Measurements from ENCODE around the gene SPON1.
"Not testable (repeated sequence)": the region's sequence is repeated elsewhere in the genome, so short reads cannot be mapped to it uniquely, and the experiment has no call there.

The SPON1 gene

GRCh38 chr11:14018441-14018840 lies 55.9 kb downstream of the SPON1 start:
- H3K9ac ChIP-seq (ENCODE audit: low read depth, low read length), result no peak overlapping the region
- no peak overlapping the region for H3K4me3 ChIP-seq (ENCODE audit: low read depth, low read length)
- no peaks in the 10 kb centered on the region for H3K36me3 ChIP-seq (ENCODE audit: control insufficient read depth, insufficient read depth, low read length)
- peaks cover 4% of the 10 kb centered on the region; the same call in 1 of the 2 replicates for H3K27me3 ChIP-seq (ENCODE audit: control insufficient read depth, insufficient read depth, low read length)
- no peaks in the 10 kb centered on the region for H3K9me3 ChIP-seq (ENCODE audit: control insufficient read depth, insufficient read depth, low read length)
- no peak overlapping the region for H3K27ac ChIP-seq (ENCODE audit: low read depth, low read length)
- H3K4me1 ChIP-seq (ENCODE audit: control insufficient read depth, insufficient read depth, low read length), result 0 out of 2 replicates have a peak, but pooled peaks cover 8% of the 10 kb centered on the region

DNA sequence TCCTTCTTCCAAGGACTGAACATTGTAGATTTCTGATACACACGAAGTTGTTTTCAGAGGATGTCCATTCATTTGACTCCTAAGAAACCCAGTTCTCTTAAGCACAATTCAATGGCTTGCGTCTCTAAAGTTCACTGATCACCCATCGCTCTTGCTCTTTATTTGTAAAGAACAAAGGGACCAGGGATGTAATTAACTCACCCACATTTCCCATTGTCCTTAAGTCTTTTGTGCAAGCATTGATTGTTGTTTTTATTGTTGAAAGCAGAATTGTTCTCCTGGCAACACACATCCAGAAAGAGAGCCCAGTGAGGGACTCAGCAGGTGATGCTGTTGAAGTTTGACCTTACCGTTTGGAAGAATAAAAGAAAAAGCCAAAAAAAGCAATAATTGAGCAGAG lies 59.2 kb downstream of the SPON1 start:
- Histone ChIP-seq H3K9ac (ENCODE audit: low read depth, low read length) (no peak overlapping the region), H3K36me3 (ENCODE audit: control insufficient read depth, insufficient read depth, low read length) (no peaks in the 10 kb centered on the region), H3K27me3 (ENCODE audit: control insufficient read depth, insufficient read depth, low read length) (peaks cover 4% of the 10 kb centered on the region; the same call in 1 of the 2 replicates)

GRCh38 chr11:14022251-14022650 lies 59.7 kb downstream of the SPON1 start:
- H3K4me1 ChIP-seq (ENCODE audit: control insufficient read depth, insufficient read depth, low read length), result 0 out of 2 replicates have a peak, but pooled peaks cover 8% of the 10 kb centered on the region
- no peak overlapping the region for H3K9ac ChIP-seq (ENCODE audit: low read depth, low read length)
- peaks cover 4% of the 10 kb centered on the region; the same call in 1 of the 2 replicates for H3K27me3 ChIP-seq (ENCODE audit: control insufficient read depth, insufficient read depth, low read length)
- no peaks in the 10 kb centered on the region for H3K9me3 ChIP-seq (ENCODE audit: control insufficient read depth, insufficient read depth, low read length)
- no peak overlapping the region for H3K4me3 ChIP-seq (ENCODE audit: low read depth, low read length)
- no peaks in the 10 kb centered on the region for H3K36me3 ChIP-seq (ENCODE audit: control insufficient read depth, insufficient read depth, low read length)
- no peak overlapping the region for H3K27ac ChIP-seq (ENCODE audit: low read depth, low read length)

More for the DNA sequence above, 59.2 kb downstream of the SPON1 start:
- Histone ChIP-seq H3K9me3 (ENCODE audit: control insufficient read depth, insufficient read depth, low read length) (no peaks in the 10 kb centered on the region), H3K4me1 (ENCODE audit: control insufficient read depth, insufficient read depth, low read length) (0 out of 2 replicates have a peak, but pooled peaks cover 8% of the 10 kb centered on the region), H3K27ac (ENCODE audit: low read depth, low read length) (peak overlapping the region; percentile 48), H3K4me3 (ENCODE audit: low read depth, low read length) (no peak overlapping the region)

DNA sequence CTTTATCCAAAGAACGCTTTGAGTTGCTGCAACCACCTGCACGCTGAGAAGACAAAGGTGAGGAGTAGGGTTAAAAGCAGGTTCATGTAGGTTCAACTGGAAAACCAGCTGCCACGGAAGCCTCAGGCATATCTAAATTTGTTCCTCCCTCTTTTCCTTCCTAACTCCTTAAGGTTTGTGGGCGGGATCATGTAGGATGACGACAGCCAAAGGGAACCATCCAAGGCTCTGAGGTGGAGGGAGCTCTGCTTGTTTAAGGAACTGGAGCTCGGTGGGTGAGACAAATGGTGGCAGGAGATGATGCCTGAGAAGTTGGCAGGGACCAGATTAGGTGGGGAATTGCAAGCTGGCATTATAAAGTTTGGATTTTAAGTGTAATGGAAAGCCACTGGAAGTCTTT lies 60.3 kb downstream of the SPON1 start:
- 0 out of 2 replicates have a peak, but pooled peaks cover 8% of the 10 kb centered on the region for H3K4me1 ChIP-seq (ENCODE audit: control insufficient read depth, insufficient read depth, low read length)
- H3K36me3 ChIP-seq (ENCODE audit: control insufficient read depth, insufficient read depth, low read length), result no peaks in the 10 kb centered on the region
- H3K9me3 ChIP-seq (ENCODE audit: control insufficient read depth, insufficient read depth, low read length), result no peaks in the 10 kb centered on the region
- no peak overlapping the region for H3K9ac ChIP-seq (ENCODE audit: low read depth, low read length)
- H3K4me3 ChIP-seq (ENCODE audit: low read depth, low read length), result no peak overlapping the region
- H3K27ac ChIP-seq (ENCODE audit: low read depth, low read length), result no peak overlapping the region
- peaks cover 4% of the 10 kb centered on the region; the same call in 1 of the 2 replicates for H3K27me3 ChIP-seq (ENCODE audit: control insufficient read depth, insufficient read depth, low read length)

GRCh38 chr11:14026961-14027360 lies 64.4 kb downstream of the SPON1 start:
- H3K27me3 ChIP-seq (ENCODE audit: control insufficient read depth, insufficient read depth, low read length), result peaks cover 4% of the 10 kb centered on the region; the same call in 1 of the 2 replicates
- H3K9me3 ChIP-seq (ENCODE audit: control insufficient read depth, insufficient read depth, low read length), result no peaks in the 10 kb centered on the region
- H3K4me1 ChIP-seq (ENCODE audit: control insufficient read depth, insufficient read depth, low read length), result 0 out of 2 replicates have a peak, but pooled peaks cover under 1% of the 10 kb centered on the region
- no peaks in the 10 kb centered on the region for H3K36me3 ChIP-seq (ENCODE audit: control insufficient read depth, insufficient read depth, low read length)
- H3K27ac ChIP-seq (ENCODE audit: low read depth, low read length), result no peak overlapping the region
- no peak overlapping the region for H3K4me3 ChIP-seq (ENCODE audit: low read depth, low read length)
- H3K9ac ChIP-seq (ENCODE audit: low read depth, low read length), result no peak overlapping the region

DNA sequence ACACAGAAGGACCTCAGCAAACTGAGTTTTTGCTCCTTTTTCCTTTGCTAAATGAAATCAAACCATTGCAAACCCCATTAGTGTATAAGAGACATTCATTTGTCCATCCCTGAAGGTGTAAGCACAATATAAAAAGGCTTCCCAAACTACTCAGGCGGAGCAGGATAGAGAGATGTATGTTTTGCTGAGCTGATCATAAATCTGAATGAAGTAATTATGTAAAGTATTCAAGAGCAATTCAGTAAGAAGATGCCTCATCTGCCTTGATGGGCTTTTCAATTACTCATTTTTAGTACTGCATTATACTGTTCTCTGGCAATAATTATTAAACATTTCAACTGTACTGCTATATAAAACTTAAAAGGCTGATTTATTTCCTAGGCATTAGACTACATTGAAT lies 65.0 kb downstream of the SPON1 start:
- Histone ChIP-seq H3K36me3 (ENCODE audit: control insufficient read depth, insufficient read depth, low read length) (no peaks in the 10 kb centered on the region), H3K27ac (ENCODE audit: low read depth, low read length) (no peak overlapping the region), H3K9ac (ENCODE audit: low read depth, low read length) (no peak overlapping the region), H3K27me3 (ENCODE audit: control insufficient read depth, insufficient read depth, low read length) (peaks cover 4% of the 10 kb centered on the region; the same call in 1 of the 2 replicates), H3K9me3 (ENCODE audit: control insufficient read depth, insufficient read depth, low read length) (no peaks in the 10 kb centered on the region), H3K4me3 (ENCODE audit: low read depth, low read length) (no peak overlapping the region), H3K4me1 (ENCODE audit: control insufficient read depth, insufficient read depth, low read length) (no peaks in the 10 kb centered on the region)

GRCh38 chr11:14029440-14029839 lies 66.9 kb downstream of the SPON1 start:
- Histone ChIP-seq H3K27ac (ENCODE audit: low read depth, low read length) (no peak overlapping the region), H3K9ac (ENCODE audit: low read depth, low read length) (no peak overlapping the region), H3K4me3 (ENCODE audit: low read depth, low read length) (no peak overlapping the region), H3K4me1 (ENCODE audit: control insufficient read depth, insufficient read depth, low read length) (no peaks in the 10 kb centered on the region), H3K27me3 (ENCODE audit: control insufficient read depth, insufficient read depth, low read length) (no peaks in the 10 kb centered on the region), H3K36me3 (ENCODE audit: control insufficient read depth, insufficient read depth, low read length) (no peaks in the 10 kb centered on the region), H3K9me3 (ENCODE audit: control insufficient read depth, insufficient read depth, low read length) (no peaks in the 10 kb centered on the region)

DNA sequence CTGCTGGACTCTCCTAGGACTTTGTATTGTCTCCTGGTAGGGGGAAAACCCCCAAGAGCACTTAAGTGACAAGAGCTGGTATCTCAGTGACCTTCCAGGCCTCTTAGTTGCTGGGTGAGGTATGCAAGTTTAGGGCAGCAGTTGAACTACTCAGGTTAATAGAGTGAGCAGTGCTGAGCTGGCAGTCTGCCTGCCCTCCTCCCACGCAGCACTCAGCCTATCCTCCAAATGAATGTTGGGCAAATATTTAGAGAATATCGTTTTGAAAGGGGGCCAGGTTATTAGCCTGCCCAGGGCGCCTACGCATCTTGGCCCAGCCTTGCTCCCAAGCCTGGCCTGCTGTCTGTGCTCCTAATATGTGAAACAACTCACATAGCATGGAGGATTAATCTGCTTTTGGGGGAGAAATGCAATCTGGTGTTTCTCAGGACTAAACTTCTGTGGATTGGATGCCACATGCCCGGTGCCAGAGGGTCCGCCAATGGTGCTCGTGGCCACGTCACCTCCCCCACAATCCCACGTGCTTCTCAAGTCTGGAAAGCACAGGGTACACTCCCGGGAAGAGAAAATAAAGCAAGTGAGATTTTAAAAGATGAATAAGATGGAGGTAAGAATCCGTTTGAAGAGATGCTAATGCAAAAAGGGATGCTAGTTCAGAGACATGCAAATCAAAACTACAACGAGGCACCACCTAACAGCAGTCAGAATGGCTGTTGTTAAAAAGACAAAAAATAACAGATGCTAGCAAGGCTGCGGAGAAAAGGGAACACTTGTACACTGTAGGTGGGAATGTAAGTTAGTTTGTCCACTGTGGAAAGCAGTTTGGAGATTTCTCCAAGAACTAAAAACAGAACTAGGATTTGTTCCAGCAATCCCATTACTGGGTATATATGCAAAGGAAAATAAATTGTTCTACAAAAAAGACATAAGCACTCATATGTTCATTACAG lies 67.7 kb downstream of the SPON1 start:
- Histone ChIP-seq H3K4me1 (ENCODE audit: control insufficient read depth, insufficient read depth, low read length) (no peaks in the 10 kb centered on the region), H3K27me3 (ENCODE audit: control insufficient read depth, insufficient read depth, low read length) (no peaks in the 10 kb centered on the region), H3K36me3 (ENCODE audit: control insufficient read depth, insufficient read depth, low read length) (no peaks in the 10 kb centered on the region), H3K9ac (ENCODE audit: low read depth, low read length) (no peak overlapping the region), H3K4me3 (ENCODE audit: low read depth, low read length) (no peak overlapping the region), H3K9me3 (ENCODE audit: control insufficient read depth, insufficient read depth, low read length) (no peaks in the 10 kb centered on the region), H3K27ac (ENCODE audit: low read depth, low read length) (no peak overlapping the region)

- H3K27ac ChIP-seq (ENCODE audit: low read depth, low read length); H3K36me3 ChIP-seq (ENCODE audit: control insufficient read depth, insufficient read depth, low read length): not testable (repeated sequence)
Measured at GRCh38 chr11:14035526-14035925, 73.0 kb downstream of the SPON1 start.

DNA sequence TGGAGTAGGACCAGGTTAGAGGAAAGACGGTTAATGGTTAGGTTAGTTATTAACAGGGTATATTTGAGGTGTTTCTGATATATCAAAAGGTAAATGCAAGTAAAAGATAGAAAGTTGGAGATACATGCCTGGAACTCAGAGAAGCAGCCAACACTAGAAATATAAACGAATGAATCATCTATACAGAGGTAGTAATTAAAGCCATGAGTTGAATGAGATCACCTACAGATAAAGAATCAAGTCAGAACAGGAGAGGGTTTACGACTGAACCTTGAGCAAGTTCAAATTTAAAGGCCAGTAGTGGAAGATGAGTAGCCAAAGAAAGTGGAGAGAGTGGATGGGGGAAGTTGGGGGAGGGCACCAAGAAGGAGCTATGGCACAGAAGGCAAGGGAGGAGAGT lies 73.9 kb downstream of the SPON1 start:
- Histone ChIP-seq H3K27ac (ENCODE audit: low read depth, low read length) (no peak overlapping the region), H3K9ac (ENCODE audit: low read depth, low read length) (no peak overlapping the region), H3K4me3 (ENCODE audit: low read depth, low read length) (no peak overlapping the region), H3K36me3 (ENCODE audit: control insufficient read depth, insufficient read depth, low read length) (no peaks in the 10 kb centered on the region), H3K4me1 (ENCODE audit: control insufficient read depth, insufficient read depth, low read length) (no peaks in the 10 kb centered on the region), H3K27me3 (ENCODE audit: control insufficient read depth, insufficient read depth, low read length) (no peaks in the 10 kb centered on the region), H3K9me3 (ENCODE audit: control insufficient read depth, insufficient read depth, low read length) (no peaks in the 10 kb centered on the region)

More at GRCh38 chr11:14035526-14035925, 73.0 kb downstream of the SPON1 start:
- H3K9me3 ChIP-seq (ENCODE audit: control insufficient read depth, insufficient read depth, low read length); H3K4me1 ChIP-seq (ENCODE audit: control insufficient read depth, insufficient read depth, low read length); H3K9ac ChIP-seq (ENCODE audit: low read depth, low read length); H3K27me3 ChIP-seq (ENCODE audit: control insufficient read depth, insufficient read depth, low read length); H3K4me3 ChIP-seq (ENCODE audit: low read depth, low read length): not testable (repeated sequence)

DNA sequence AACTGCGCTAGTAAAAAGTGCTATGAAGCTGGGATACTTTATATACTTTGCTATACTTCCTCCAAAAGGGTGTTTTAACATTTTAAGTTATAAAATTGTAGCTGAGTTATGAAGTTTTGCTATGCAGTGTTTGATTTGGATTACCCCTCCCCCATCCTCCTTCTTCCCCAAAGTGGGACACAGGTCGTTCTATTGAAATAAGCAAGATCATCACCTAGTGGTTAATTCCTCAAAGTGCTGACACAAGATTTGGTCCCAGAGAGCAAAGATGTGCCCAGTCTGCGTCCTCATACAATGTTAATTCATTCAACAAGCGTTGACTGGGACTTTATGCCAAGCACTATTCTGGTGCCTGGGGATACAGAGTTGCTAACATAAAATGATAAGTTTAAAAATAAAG lies 78.5 kb downstream of the SPON1 start:
- no peaks in the 10 kb centered on the region for H3K36me3 ChIP-seq (ENCODE audit: control insufficient read depth, insufficient read depth, low read length)
- no peaks in the 10 kb centered on the region for H3K9me3 ChIP-seq (ENCODE audit: control insufficient read depth, insufficient read depth, low read length)
- H3K4me1 ChIP-seq (ENCODE audit: control insufficient read depth, insufficient read depth, low read length), result no peaks in the 10 kb centered on the region
- H3K27ac ChIP-seq (ENCODE audit: low read depth, low read length), result no peak overlapping the region
- H3K27me3 ChIP-seq (ENCODE audit: control insufficient read depth, insufficient read depth, low read length), result no peaks in the 10 kb centered on the region
- no peak overlapping the region for H3K9ac ChIP-seq (ENCODE audit: low read depth, low read length)
- H3K4me3 ChIP-seq (ENCODE audit: low read depth, low read length), result no peak overlapping the region

All from HUES48 (cell line).